Activated CD8-positive, alpha-beta memory T cell treated with anti-CD3 and anti-CD28 coated beads, Interleukin-2, amount 10 ng/mL, durations not matched to agents 7 days and 5 days (primary cell): ENCODE data around the gene BUD31. TPM values are rescaled to one million over a fixed set of nuclear protein-coding genes. Genes with fewer than 3 reads are reported as not detected.

ENCODE experiments used
- ATAC-seq: fragments of 150-1000 bp; cut with Tn5 transposase; one replicate; pipeline ENCODE4 v1.10.0; 2021; ENCODE audit warnings: moderate library complexity
- CTCF ChIA-PET: fragments of 350-600 bp; sonication (Branson Sonifier 250); formaldehyde crosslinking; loops from one replicate; lab custom pipeline; 2021; ENCODE audit warnings: antibody characterized with exemption; lab: Charles Lee
- DNase-seq: peaks from one replicate; pipeline ENCODE4 v3.0.0-alpha.2; 2020
- H3K27ac Mint-ChIP-seq: one replicate; pipeline ENCODE4 v1.8.0; 2021; ENCODE audit warnings: mild to moderate bottlenecking, mixed read lengths
- H3K27me3 Mint-ChIP-seq: one replicate; pipeline ENCODE4 v1.8.0; 2021; ENCODE audit warnings: mixed read lengths
- H3K36me3 Mint-ChIP-seq: one replicate; pipeline ENCODE4 v1.8.0; 2021; ENCODE audit warnings: mild to moderate bottlenecking, mixed read lengths
- H3K4me1 Mint-ChIP-seq: one replicate; pipeline ENCODE4 v1.8.0; 2021; ENCODE audit warnings: mixed read lengths
- H3K4me3 Mint-ChIP-seq: one replicate; pipeline ENCODE4 v1.8.0; 2021; ENCODE audit warnings: mild to moderate bottlenecking, moderate library complexity, mixed read lengths
- H3K9me3 Mint-ChIP-seq: one replicate; pipeline ENCODE4 v1.8.0; 2022; ENCODE audit warnings: low read depth, mixed read lengths
- total RNA-seq, 2 experiments: library from RNA; stranded (reverse); gene quantifications; one replicate each; pipeline ENCODE4 v1.2.3, GENCODE V29; 2021

The BUD31 gene
- total RNA-seq, 2 experiments from 2014 or later = 116 to 138 TPM

- peaks cover 12% of the 10 kb centered on the region for H3K36me3 Mint-ChIP-seq
- peaks cover 11% of the 10 kb centered on the region for H3K4me1 Mint-ChIP-seq
- no peaks in the 10 kb centered on the region for H3K9me3 Mint-ChIP-seq
- H3K27me3 Mint-ChIP-seq = no peaks in the 10 kb centered on the region
- no peak for ATAC-seq
- CTCF ChIA-PET = interaction anchor here (1.3 kb wide), 1 partner anchor 18 kb away, joined by 3 read pairs; no protein-coding TSS in a partner anchor
- H3K4me3 Mint-ChIP-seq = no peak overlapping the region
- DNase-seq = no peak
- H3K27ac Mint-ChIP-seq = peak overlapping the region; percentile 26
Measured at GRCh38 chr7:99457050-99457649, 48.4 kb downstream of the BUD31 start.

GRCh38 chr7:99457650-99458493 is 49.1 kb downstream of the BUD31 start:
- ATAC-seq = no peak
- H3K27me3 Mint-ChIP-seq = no peaks in the 10 kb centered on the region
- peaks cover 16% of the 10 kb centered on the region for H3K36me3 Mint-ChIP-seq
- CTCF ChIA-PET = no interaction called here
- no peaks in the 10 kb centered on the region for H3K9me3 Mint-ChIP-seq
- H3K4me1 Mint-ChIP-seq = peaks cover 14% of the 10 kb centered on the region
- H3K4me3 Mint-ChIP-seq = no peak overlapping the region
- DNase-seq = no peak
- H3K27ac Mint-ChIP-seq = no peak overlapping the region

- peak overlapping the region; percentile 31 for H3K27ac Mint-ChIP-seq
- H3K4me3 Mint-ChIP-seq = no peak overlapping the region
- H3K27me3 Mint-ChIP-seq = no peaks in the 10 kb centered on the region
- CTCF ChIA-PET = no interaction called here
- ATAC-seq = no peak
- peaks cover 21% of the 10 kb centered on the region for H3K4me1 Mint-ChIP-seq
- no peaks in the 10 kb centered on the region for H3K9me3 Mint-ChIP-seq
- H3K36me3 Mint-ChIP-seq = peaks cover 20% of the 10 kb centered on the region
- peak; percentile 57 for DNase-seq
Measured at GRCh38 chr7:99459087-99459486, 50.3 kb downstream of the BUD31 start.

GRCh38 chr7:99460651-99461050 is 51.9 kb downstream of the BUD31 start:
- no peak for ATAC-seq
- no peak for DNase-seq
- peaks cover 32% of the 10 kb centered on the region for H3K4me1 Mint-ChIP-seq
- CTCF ChIA-PET = no interaction called here
- peaks cover 20% of the 10 kb centered on the region for H3K36me3 Mint-ChIP-seq
- H3K9me3 Mint-ChIP-seq = no peaks in the 10 kb centered on the region
- H3K27ac Mint-ChIP-seq = no peak overlapping the region
- H3K4me3 Mint-ChIP-seq = no peak overlapping the region
- no peaks in the 10 kb centered on the region for H3K27me3 Mint-ChIP-seq

- Mint-ChIP-seq H3K27ac (no peak overlapping the region), H3K27me3 (no peaks in the 10 kb centered on the region), H3K4me1 (peaks cover 36% of the 10 kb centered on the region), H3K9me3 (no peaks in the 10 kb centered on the region), H3K36me3 (peaks cover 22% of the 10 kb centered on the region), H3K4me3 (no peak overlapping the region)
- DNase-seq (no peak), ATAC-seq (no peak)
- CTCF ChIA-PET = no interaction called here
Measured at GRCh38 chr7:99461221-99461620, 52.5 kb downstream of the BUD31 start.

GRCh38 chr7:99465421-99465768 is 56.6 kb downstream of the BUD31 start:
- Mint-ChIP-seq H3K4me3 (peak overlapping the region; percentile 86), H3K4me1 (peaks cover 41% of the 10 kb centered on the region), H3K9me3 (no peaks in the 10 kb centered on the region), H3K27ac (peak overlapping the region; percentile 92), H3K27me3 (peaks cover 6% of the 10 kb centered on the region), H3K36me3 (peaks cover 20% of the 10 kb centered on the region)
- CTCF ChIA-PET = interaction anchor here (0.7 to 1.3 kb wide), 4 partner anchors 9 to 18 kb away, joined by 3 to 5 read pairs (median 4); no protein-coding TSS in a partner anchor
- DNase-seq = no peak
- ATAC-seq = no peak

GRCh38 chr7:99468336-99468918 is 59.7 kb downstream of the BUD31 start:
- H3K9me3 Mint-ChIP-seq = no peaks in the 10 kb centered on the region
- H3K36me3 Mint-ChIP-seq = peaks cover 19% of the 10 kb centered on the region
- peaks cover 6% of the 10 kb centered on the region for H3K27me3 Mint-ChIP-seq
- CTCF ChIA-PET = no interaction called here
- DNase-seq (no peak), ATAC-seq (no peak)
- H3K4me1 Mint-ChIP-seq = peaks cover 40% of the 10 kb centered on the region
- H3K27ac Mint-ChIP-seq = no peak overlapping the region
- H3K4me3 Mint-ChIP-seq = no peak overlapping the region

Other genes with a start within 250 kb of the BUD31 start
- not detected for gene KPNA7, start 200.9 kb upstream of the BUD31 start, total RNA-seq
- not detected for gene MYH16, start 136.1 kb upstream of the BUD31 start, total RNA-seq
- gene ARPC1A, start 83.1 kb upstream of the BUD31 start, total RNA-seq = 10 to 100 TPM; 53.2 to 56.3 TPM
- 100 to 1,000 TPM; 388 to 398 TPM for gene ARPC1B, start 34.2 kb upstream of the BUD31 start, total RNA-seq
- gene PDAP1, start 372 bp upstream of the BUD31 start, total RNA-seq = 100 to 1,000 TPM in 1 of 2 experiments, 10 to 100 TPM in 1; 94.7 to 128 TPM
- gene PTCD1, start 29.8 kb downstream of the BUD31 start, total RNA-seq = 1 to 10 TPM; 5.8 to 8.9 TPM
- gene CPSF4, start 30.0 kb downstream of the BUD31 start, total RNA-seq = 10 to 100 TPM; 72.2 to 75.4 TPM
- 100 to 1,000 TPM; 388 to 467 TPM for gene ATP5MF, start 57.2 kb downstream of the BUD31 start, total RNA-seq
- 10 to 100 TPM; 21.5 to 30.1 TPM for gene ZNF789, start 63.9 kb downstream of the BUD31 start, total RNA-seq
- gene ZNF394, start 91.3 kb downstream of the BUD31 start, total RNA-seq = 10 to 100 TPM; 50.5 to 58.5 TPM
- 10 to 100 TPM; 13.2 to 13.6 TPM for gene ZKSCAN5, start 95.7 kb downstream of the BUD31 start, total RNA-seq
- 1 to 10 TPM; 5.1 to 5.2 TPM for gene FAM200A, start 143.1 kb downstream of the BUD31 start, total RNA-seq
- gene ZNF655, start 149.7 kb downstream of the BUD31 start, total RNA-seq = 10 to 100 TPM; 86.0 to 92.7 TPM
- gene TMEM225B, start 189.3 kb downstream of the BUD31 start, total RNA-seq = 1 to 10 TPM in 1 of 2 experiments, not detected in 1; 2.3 TPM
- 10 to 100 TPM; 26.8 to 31.7 TPM for gene ZSCAN25, start 208.0 kb downstream of the BUD31 start, total RNA-seq